Right lobe of liver (tissue), 6 donors: ENCODE measurements around the gene RSPH6A. TPM values are rescaled to one million over a fixed set of nuclear protein-coding genes. Genes with fewer than 3 reads are reported as not detected.

Experiments
- ATAC-seq, 4 donors: fragments of 200-7000 bp; cut with Tn5 transposase; one replicate each; pipeline ENCODE4 v1.9.1; 2020; ENCODE audit warnings: mild to moderate bottlenecking in 4 of 4, moderate library complexity in 4 of 4
- DNase-seq, 3 donors: peaks; one replicate each; pipeline ENCODE4 v3.0.0-alpha.2; 2020
- H3K27ac ChIP-seq, 3 donors: fragments of 200-600 bp; one replicate each; pipeline ENCODE4 v1.8.0; 2022
- H3K27me3 ChIP-seq, 2 donors: fragments of 200-600 bp; one replicate each; pipeline ENCODE4 v1.8.0; 2022
- H3K36me3 ChIP-seq, 4 donors: fragments of 200-600 bp; sonication (generic) in 1 of 4; one replicate each; pipeline versions ENCODE4 v1.5.1 to v1.8.0; 2017 to 2022; ENCODE audit warnings: control low read depth in 1 of 4
- H3K4me1 ChIP-seq, 4 donors: fragments of 200-600 bp; sonication (generic) in 1 of 4; one replicate each; pipeline versions ENCODE4 v1.5.1 to v1.8.0; 2017 to 2022; ENCODE audit warnings: control low read depth in 1 of 4
- H3K4me3 ChIP-seq, 3 donors: fragments of 200-600 bp; one replicate each; pipeline ENCODE4 v1.8.0; 2022
- H3K9me3 ChIP-seq, 4 donors: fragments of 200-600 bp; sonication (generic) in 1 of 4; one replicate each; pipeline versions ENCODE4 v1.5.1 to v1.8.0; 2017 to 2022; ENCODE audit warnings: control low read depth in 1 of 4
- CTCF ChIP-seq, 4 donors: fragments of 200-600 bp in 3 of 4; fragments of 450-650 bp in 1 of 4; IDR thresholded peaks; one replicate each; pipeline versions ENCODE4 v1.5.1 to v1.8.0; 2016 to 2022; ENCODE audit warnings: antibody characterized with exemption in 4 of 4, mild to moderate bottlenecking in 2 of 4
- POLR2A ChIP-seq: fragments of 450-650 bp; IDR thresholded peaks from one replicate; pipeline ENCODE4 v1.6.1; 2017; ENCODE audit warnings: antibody characterized with exemption, mild to moderate bottlenecking
- WGBS: methylation state at CpG from one replicate; pipeline ENCODE4 v1.1.6; 2018; ENCODE audit warnings: low coverage, low lambda C conversion rate; ENCODE audit not compliant: insufficient coverage; ENCODE audit errors: missing lambda C conversion rate; 5-methylcytosine and 5-hydroxymethylcytosine counted together
- intact Hi-C, 2 donors: fragments of 100-400 bp; cut with DNase I; formaldehyde crosslinking; loops; one replicate each; pipeline versions ENCODE4 v1.11.2 to v1.14.1; 2022
- total RNA-seq, 6 experiments: library from RNA; depleted of rRNA in 2 of 6; stranded (reverse); fragments of >200 nt in 2 of 6; fragmentation: NEBNext Ultra II Directional in 3 of 6; extraction: Animal tissue kit (Norgen Biotek cat#: 25700) in 3 of 6; gene quantifications; one replicate each; pipeline versions ENCODE4 v1.1.0 to v1.2.4, GENCODE V29; 2016 to 2023
- donor health status: DM: no; HTN: yes; CAD: no.
- donor health status: DM: no; HTN: no; CAD: no.
- donor health status: DM: no; HTN: no; CAD: no.
- donor health status: DM: no; HTN: yes; CAD: no.
- donor health status: DM: no; HTN: yes; CAD: no.

RSPH6A gene
- total RNA-seq, 6 experiments from 2014 or later, result not detected

GRCh38 chr19:45824531-45825262 lies 9.6 kb upstream of the RSPH6A start:
- Histone ChIP-seq H3K27me3 (no peaks in the 10 kb centered on the region), H3K36me3 (peaks cover 0 to 67% (median 34%) of the 10 kb centered on the region in 4 donors), H3K4me3 (no peak overlapping the region), H3K27ac (no peak overlapping the region), H3K4me1 (no peaks in the 10 kb centered on the region), H3K9me3 (no peaks in the 10 kb centered on the region)
- TF ChIP-seq POLR2A (no peak), CTCF (IDR thresholded peaks at IDR 0.05) (no peak)
- intact Hi-C loops, result loop anchor here in 1 of 2 donors (10.0 kb wide), 1 partner anchor 190 kb away; no protein-coding TSS in a partner anchor
- 88% methylated on average over 13 of the region's 26 CpGs for WGBS
- no peak for ATAC-seq
- no peak for DNase-seq

GRCh38 chr19:45824041-45824471 lies 8.9 kb upstream of the RSPH6A start:
- Histone ChIP-seq H3K27ac (no peak overlapping the region), H3K9me3 (no peaks in the 10 kb centered on the region), H3K36me3 (peaks cover 0 to 61% (median 30%) of the 10 kb centered on the region in 4 donors), H3K4me1 (no peaks in the 10 kb centered on the region), H3K4me3 (no peak overlapping the region), H3K27me3 (no peaks in the 10 kb centered on the region)
- TF ChIP-seq CTCF (IDR thresholded peaks at IDR 0.05) (no peak), POLR2A (no peak)
- no peak for ATAC-seq
- intact Hi-C loops, result loop anchor here in 1 of 2 donors (10.0 kb wide), 1 partner anchor 191 kb away; no protein-coding TSS in a partner anchor
- WGBS, result 33% methylated on average over 1 of the region's 12 CpGs
- no peak for DNase-seq

- TF ChIP-seq CTCF (IDR thresholded peaks at IDR 0.05) (no peak), POLR2A (no peak)
- Histone ChIP-seq H3K4me3 (no peak overlapping the region), H3K27me3 (no peaks in the 10 kb centered on the region), H3K9me3 (no peaks in the 10 kb centered on the region), H3K27ac (no peak overlapping the region), H3K36me3 (peaks cover 0 to 52% (median 23%) of the 10 kb centered on the region in 4 donors), H3K4me1 (no peaks in the 10 kb centered on the region)
- DNase-seq (no peak), ATAC-seq (no peak)
- intact Hi-C loops, result loop anchor here in 1 of 2 donors (10.0 kb wide), 1 partner anchor 192 kb away; no protein-coding TSS in a partner anchor
- WGBS, result 96% methylated on average over 8 of the region's 12 CpGs
These were observed 8.1 kb upstream of the RSPH6A start for GRCh38 chr19:45823182-45823581.

- no peaks in the 10 kb centered on the region for H3K27me3 ChIP-seq
- H3K4me3 ChIP-seq, result no peak overlapping the region
- no peaks in the 10 kb centered on the region for H3K9me3 ChIP-seq
- no CpG with 5 or more reads among the region's 5 CpGs for WGBS
- no peaks in the 10 kb centered on the region for H3K4me1 ChIP-seq
- peaks cover 0 to 47% (median 20%) of the 10 kb centered on the region in 4 donors for H3K36me3 ChIP-seq
- ATAC-seq (no peak), DNase-seq (no peak)
- intact Hi-C loops, result loop anchor here in 1 of 2 donors (10.0 kb wide), 1 partner anchor 192 kb away; no protein-coding TSS in a partner anchor
- TF ChIP-seq CTCF (IDR thresholded peaks at IDR 0.05) (no peak), POLR2A (no peak)
- no peak overlapping the region for H3K27ac ChIP-seq
These were observed 7.6 kb upstream of the RSPH6A start for GRCh38 chr19:45822716-45823115.
